Endothelial cell of umbilical vein (primary cell): Measurements from ENCODE around the gene ZNF70.

Experiments used
- EZH2 ChIP-seq: IDR thresholded peaks from 2 replicates; pipeline ENCODE4 v1.6.1; 2012; ENCODE audit warnings: borderline replicate concordance, low read depth, mild to moderate bottlenecking, moderate library complexity, low read length, inconsistent platforms; ENCODE audit not compliant: severe bottlenecking
- POLR2A ChIP-seq: IDR thresholded peaks from 2 replicates; pipeline ENCODE4 v1.6.1; 2012; ENCODE audit warnings: low read depth, mild to moderate bottlenecking, control low read depth, low read length
- POLR2AphosphoS5 ChIP-seq: IDR thresholded peaks from 2 replicates; pipeline ENCODE4 v1.6.1; 2012; ENCODE audit warnings: low read depth, mild to moderate bottlenecking, control low read depth, low read length, moderate library complexity; ENCODE audit not compliant: insufficient read depth
- TF ChIP-seq, protein P1 (sequence below), 2 donors: IDR thresholded peaks; 1 replicate in 1 of 2; 2 replicates in 1 of 2; pipeline ENCODE4 v1.5.1; 2011; ENCODE audit warnings: low read length in 2 of 2, mild to moderate bottlenecking in 2 of 2, moderate library complexity in 2 of 2, control low read depth in 1 of 2, inconsistent platforms in 1 of 2, low read depth in 1 of 2; ENCODE audit not compliant: insufficient read depth in 1 of 2; ENCODE audit errors: extremely low read depth in 1 of 2

DNA sequence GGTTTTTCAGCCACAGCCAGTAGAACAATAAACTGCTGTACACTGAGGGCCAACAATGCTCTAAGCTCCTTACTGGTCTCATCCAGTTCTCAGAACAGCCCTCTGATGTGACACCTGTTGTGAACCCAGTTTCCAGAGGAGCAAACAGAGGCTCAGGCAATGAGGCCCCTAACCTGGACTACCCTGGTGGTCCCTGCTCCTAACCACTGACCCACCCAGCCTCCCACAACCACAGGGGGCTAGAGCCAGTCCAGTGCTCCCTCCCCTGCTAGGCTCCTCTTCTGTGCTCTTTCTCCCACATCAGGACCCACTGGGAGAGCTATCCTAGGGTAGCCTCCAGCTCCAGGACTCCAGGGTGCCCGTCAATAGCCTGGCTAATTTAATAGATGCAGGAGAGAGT is 31.8 kb upstream of the ZNF70 start:
- TF ChIP-seq, protein P1, sequence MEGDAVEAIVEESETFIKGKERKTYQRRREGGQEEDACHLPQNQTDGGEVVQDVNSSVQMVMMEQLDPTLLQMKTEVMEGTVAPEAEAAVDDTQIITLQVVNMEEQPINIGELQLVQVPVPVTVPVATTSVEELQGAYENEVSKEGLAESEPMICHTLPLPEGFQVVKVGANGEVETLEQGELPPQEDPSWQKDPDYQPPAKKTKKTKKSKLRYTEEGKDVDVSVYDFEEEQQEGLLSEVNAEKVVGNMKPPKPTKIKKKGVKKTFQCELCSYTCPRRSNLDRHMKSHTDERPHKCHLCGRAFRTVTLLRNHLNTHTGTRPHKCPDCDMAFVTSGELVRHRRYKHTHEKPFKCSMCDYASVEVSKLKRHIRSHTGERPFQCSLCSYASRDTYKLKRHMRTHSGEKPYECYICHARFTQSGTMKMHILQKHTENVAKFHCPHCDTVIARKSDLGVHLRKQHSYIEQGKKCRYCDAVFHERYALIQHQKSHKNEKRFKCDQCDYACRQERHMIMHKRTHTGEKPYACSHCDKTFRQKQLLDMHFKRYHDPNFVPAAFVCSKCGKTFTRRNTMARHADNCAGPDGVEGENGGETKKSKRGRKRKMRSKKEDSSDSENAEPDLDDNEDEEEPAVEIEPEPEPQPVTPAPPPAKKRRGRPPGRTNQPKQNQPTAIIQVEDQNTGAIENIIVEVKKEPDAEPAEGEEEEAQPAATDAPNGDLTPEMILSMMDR (IDR thresholded peaks at IDR 0.05; ENCODE audit: extremely low read depth in 1 of 2, insufficient read depth in 1 of 2, low read depth in 1 of 2, low read length in 2 of 2) = no peak
- no peak for TF ChIP-seq POLR2AphosphoS5
- no peak for TF ChIP-seq EZH2
- TF ChIP-seq POLR2A = no peak
